Memory B cell (primary cell): ENCODE measurements around the gene ARHGAP33.

ENCODE experiments used
- ATAC-seq: fragments of 150-1000 bp; cut with Tn5 transposase; 2 replicates; pipeline ENCODE4 v1.10.0; 2021; ENCODE audit warnings: low read depth, mild to moderate bottlenecking, moderate library complexity
- DNase-seq, 2 donors: peaks; one replicate each; pipeline ENCODE4 v3.0.0; 2022; ENCODE audit warnings: low spot score in 2 of 2
- H3K27ac Mint-ChIP-seq: one replicate; pipeline ENCODE4 v1.8.0; 2022; ENCODE audit warnings: mild to moderate bottlenecking, moderate library complexity, mixed read lengths
- H3K27me3 Mint-ChIP-seq: one replicate; pipeline ENCODE4 v1.8.0; 2022; ENCODE audit warnings: mixed read lengths
- H3K36me3 Mint-ChIP-seq: one replicate; pipeline ENCODE4 v1.8.0; 2022; ENCODE audit warnings: mild to moderate bottlenecking, mixed read lengths
- H3K4me1 Mint-ChIP-seq: one replicate; pipeline ENCODE4 v1.8.0; 2022; ENCODE audit warnings: mixed read lengths
- H3K4me3 Mint-ChIP-seq: one replicate; pipeline ENCODE4 v1.8.0; 2022; ENCODE audit warnings: mild to moderate bottlenecking, moderate library complexity, mixed read lengths
- H3K9me3 Mint-ChIP-seq: one replicate; pipeline ENCODE4 v1.8.0; 2022; ENCODE audit warnings: mixed read lengths

The ARHGAP33 gene

DNA sequence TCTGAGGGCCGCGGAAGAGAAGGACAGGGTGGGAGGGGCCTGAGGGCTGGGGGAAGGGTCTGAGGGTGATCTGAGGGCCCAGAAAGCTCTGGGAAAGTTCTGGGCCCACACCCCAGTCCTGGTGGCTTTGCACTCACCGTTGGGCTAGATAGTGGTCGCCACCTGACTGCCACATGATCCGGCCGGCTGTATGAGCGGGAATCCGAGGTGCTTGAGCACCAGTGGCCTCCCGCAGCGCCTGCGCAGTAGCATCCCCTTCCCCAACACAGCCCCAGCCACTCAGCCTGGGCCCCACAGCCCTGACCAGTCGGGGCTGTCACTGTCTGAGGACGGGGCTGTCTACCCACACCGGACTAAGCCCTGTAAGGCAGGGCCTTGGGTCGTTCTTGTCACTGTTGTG lies 22.3 kb downstream of the ARHGAP33 start:
- Mint-ChIP-seq H3K36me3 (no peaks in the 10 kb centered on the region), H3K4me1 (peaks cover 7% of the 10 kb centered on the region), H3K27me3 (peaks cover 25% of the 10 kb centered on the region), H3K4me3 (no peak overlapping the region), H3K27ac (no peak overlapping the region), H3K9me3 (no peaks in the 10 kb centered on the region)
- ATAC-seq (no peak), DNase-seq (no peak)

DNA sequence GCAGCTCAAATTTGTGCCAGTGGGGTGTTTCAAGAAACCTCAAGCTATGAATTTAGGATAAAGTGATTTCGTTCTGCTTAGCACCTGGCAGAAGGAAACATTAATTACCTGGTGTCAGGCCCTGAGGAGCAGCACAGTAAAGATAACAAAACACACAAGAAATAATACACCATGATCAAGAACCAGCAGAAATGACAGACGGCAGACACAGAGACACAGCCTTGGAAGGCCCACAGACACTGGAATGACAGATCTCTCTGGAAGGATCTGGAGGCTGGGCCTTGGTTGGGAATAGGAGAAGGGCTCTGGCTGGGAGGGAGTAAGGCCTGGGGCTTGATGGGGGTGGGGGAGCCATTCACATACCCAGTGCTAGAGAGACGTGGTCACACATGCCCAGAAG lies 26.5 kb downstream of the ARHGAP33 start:
- Mint-ChIP-seq H3K36me3 (no peaks in the 10 kb centered on the region), H3K4me1 (peaks cover 13% of the 10 kb centered on the region), H3K27ac (no peak overlapping the region), H3K9me3 (no peaks in the 10 kb centered on the region), H3K27me3 (peaks cover 11% of the 10 kb centered on the region), H3K4me3 (no peak overlapping the region)
- ATAC-seq (no peak), DNase-seq (no peak)

DNA sequence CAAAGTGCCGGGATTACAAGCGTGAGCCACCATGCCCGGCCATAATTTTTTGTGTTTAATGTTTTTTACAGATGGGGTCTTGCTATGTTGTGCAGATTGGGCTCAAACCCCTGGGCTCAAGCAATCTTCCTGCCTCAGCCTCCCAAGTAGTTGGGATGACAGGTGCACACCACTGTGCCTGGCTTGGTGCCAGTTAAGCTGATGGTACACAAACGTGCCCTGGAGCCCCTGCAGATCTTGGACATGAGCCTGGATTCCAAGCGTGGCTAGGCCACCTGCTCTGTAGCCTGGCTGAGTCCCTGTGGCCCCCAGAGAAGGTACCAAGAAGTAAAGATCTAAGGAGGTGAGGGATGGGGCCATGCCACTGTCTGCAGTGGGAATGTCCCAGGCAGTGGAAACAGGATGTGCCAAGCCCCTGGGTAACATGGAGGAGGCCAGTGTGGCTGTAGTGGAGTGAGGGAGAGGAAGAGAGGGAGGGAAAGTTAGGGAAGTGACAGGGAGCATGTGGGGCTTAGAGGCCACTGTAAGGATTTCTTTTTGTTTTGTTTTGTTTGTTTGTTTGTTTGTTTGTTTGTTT lies 30.2 kb downstream of the ARHGAP33 start:
- no peak overlapping the region for H3K4me3 Mint-ChIP-seq
- peaks cover 4% of the 10 kb centered on the region for H3K27me3 Mint-ChIP-seq

DNA sequence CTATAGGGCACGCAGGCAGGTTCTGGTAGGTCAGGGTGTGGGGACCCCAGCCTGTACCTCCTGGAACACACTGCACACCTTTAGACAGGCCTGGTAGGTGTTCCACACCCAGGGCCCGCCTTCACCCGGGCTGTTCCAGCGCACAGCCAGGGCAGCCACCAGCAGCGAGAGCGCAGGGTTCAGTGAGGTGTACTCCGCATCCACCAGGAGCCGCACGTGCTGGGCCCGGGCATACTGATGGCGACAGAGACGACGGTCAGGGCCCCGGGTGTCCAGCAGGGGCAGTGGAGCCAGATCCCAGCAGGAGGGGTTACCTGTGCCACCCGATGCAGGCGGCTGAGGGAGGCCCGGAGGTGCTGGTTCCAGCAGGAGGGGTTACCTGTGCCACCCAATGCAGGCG lies 31.2 kb downstream of the ARHGAP33 start:
- Mint-ChIP-seq H3K27ac (no peak overlapping the region), H3K36me3 (no peaks in the 10 kb centered on the region), H3K9me3 (no peaks in the 10 kb centered on the region), H3K4me3 (no peak overlapping the region), H3K4me1 (peaks cover 11% of the 10 kb centered on the region), H3K27me3 (peaks cover 10% of the 10 kb centered on the region)
- ATAC-seq (no peak), DNase-seq (no peak)

More for the DNA sequence above, 30.2 kb downstream of the ARHGAP33 start:
- Mint-ChIP-seq H3K4me1 (peaks cover 8% of the 10 kb centered on the region), H3K9me3 (no peaks in the 10 kb centered on the region), H3K27ac (no peak overlapping the region), H3K36me3 (no peaks in the 10 kb centered on the region)
- no peak for ATAC-seq
- DNase-seq = no peak

DNA sequence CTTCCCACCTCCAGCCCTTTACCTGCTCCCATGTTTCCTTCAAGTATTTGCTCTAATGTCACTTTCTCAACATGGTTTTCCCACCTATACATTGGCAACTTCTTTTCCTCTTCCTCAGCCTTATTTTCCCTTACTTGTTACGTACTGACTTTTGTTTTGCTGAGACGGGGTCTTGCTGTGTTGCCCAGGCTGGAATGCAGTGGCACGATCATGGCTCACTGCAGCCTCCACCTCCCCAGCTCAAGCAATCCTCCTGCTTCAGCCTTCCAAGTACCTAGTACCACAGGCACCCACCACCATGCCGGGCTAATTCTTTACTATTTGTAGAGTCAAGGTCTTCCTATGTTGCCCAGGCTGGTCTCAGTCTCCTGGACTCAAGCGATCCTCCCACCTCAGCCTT lies 32.3 kb downstream of the ARHGAP33 start:
- Mint-ChIP-seq H3K36me3 (no peaks in the 10 kb centered on the region), H3K9me3 (no peaks in the 10 kb centered on the region), H3K4me3 (no peak overlapping the region), H3K27me3 (peaks cover 14% of the 10 kb centered on the region), H3K4me1 (peaks cover 11% of the 10 kb centered on the region), H3K27ac (no peak overlapping the region)
- DNase-seq (no peak), ATAC-seq (no peak)

DNA sequence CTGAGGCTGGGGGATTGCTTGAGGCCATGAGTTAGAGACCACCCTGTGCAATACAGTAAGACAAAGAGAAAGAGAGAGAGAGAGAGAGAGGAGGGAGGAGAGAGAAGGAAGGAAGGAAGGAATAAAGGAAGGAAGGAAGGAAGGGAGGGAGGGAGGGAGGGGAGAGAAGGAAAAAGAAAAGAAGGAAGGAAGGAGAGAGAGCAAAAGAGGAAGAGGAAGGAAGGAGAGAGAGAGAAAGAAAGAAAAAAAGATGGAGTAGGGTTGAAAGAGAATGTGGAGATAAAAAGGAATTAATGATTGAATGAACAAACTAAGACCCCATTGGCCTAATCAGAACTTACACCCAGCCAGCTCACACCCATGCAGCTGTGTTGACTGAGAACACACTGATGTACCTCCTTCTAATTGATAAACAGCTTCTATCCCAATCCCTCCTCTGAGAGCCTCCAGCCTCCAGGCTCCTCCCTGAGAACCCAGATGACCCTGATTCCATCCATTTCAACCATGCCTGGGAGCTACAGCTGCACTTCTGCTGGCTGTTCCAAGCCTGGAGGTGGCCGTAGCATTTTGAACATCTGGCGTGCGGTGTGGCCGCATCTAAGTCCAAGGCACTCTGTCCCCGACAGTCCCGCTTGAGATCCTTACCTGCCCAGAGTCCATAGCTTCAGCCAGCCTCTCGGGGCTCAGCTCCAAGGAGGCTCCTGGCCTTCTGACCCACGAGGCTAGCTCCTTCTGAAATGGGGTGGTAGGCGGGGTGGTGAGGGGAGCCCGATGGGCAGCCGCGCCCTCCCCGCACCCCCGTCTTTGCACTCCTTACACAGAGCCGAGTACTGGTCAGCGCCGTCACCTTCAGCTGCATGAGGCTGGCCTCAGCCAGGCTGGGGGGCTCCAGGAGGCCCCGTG lies 36.2 kb downstream of the ARHGAP33 start:
- no peak for DNase-seq
- Mint-ChIP-seq H3K4me1 (peaks cover 3% of the 10 kb centered on the region), H3K36me3 (no peaks in the 10 kb centered on the region), H3K4me3 (no peak overlapping the region), H3K27ac (no peak overlapping the region), H3K9me3 (peaks cover 2% of the 10 kb centered on the region), H3K27me3 (peaks cover 24% of the 10 kb centered on the region)
- no peak for ATAC-seq

DNA sequence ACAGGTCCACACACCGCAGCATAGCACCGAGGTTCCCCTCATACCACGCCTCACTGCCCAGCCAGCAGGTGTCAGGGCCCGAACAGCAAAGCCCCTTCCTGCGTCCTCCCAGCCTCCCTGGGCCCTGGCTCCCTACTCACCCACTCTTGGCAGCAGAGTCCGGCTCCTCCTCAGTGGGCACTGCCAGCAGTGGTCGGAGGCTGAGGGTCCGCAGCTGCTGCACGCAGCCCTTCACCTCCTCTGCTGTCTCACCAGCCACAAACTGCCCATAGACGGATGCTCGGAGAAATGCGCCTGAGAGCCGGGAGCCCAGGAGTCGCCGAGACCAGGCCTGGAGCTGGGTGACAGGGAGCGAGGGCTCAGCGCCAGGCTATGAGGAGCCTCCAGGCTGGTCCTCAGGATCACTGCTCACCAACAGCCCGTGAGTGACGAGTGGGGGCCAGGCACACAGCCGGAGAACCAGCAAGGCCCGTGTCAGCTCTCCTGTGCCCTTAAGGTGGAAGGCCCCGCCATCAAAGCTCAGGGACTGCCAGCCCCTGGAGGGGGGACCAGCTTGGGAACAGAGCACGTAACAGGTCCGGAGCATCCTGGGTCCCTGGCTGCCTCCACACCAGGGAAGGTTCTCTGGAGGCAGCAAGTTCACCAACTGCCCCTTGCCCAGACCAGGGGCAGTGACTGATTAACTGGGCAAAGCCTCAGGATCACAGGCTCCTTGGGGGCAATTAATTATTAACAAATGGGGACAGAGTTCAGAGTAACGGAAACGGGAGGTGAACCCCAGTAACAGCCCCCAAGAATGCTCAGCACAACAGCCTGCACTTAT lies 37.1 kb downstream of the ARHGAP33 start, which contains the start of gene PRODH2:
TSS of gene PRODH2 (minus strand) at position 626 of the 823 bp plus-strand sequence. CDS start at position 586, 40 bp downstream.
- peaks cover 3% of the 10 kb centered on the region for H3K4me1 Mint-ChIP-seq
- peaks cover 2% of the 10 kb centered on the region for H3K9me3 Mint-ChIP-seq
- DNase-seq = no peak
- no peak within 1 kb of the TSS for H3K4me3 Mint-ChIP-seq
- no peaks in the 10 kb centered on the region for H3K36me3 Mint-ChIP-seq
- no peak for ATAC-seq
- peaks cover 24% of the 10 kb centered on the region for H3K27me3 Mint-ChIP-seq
- H3K27ac Mint-ChIP-seq = no peak within 1 kb of the TSS

DNA sequence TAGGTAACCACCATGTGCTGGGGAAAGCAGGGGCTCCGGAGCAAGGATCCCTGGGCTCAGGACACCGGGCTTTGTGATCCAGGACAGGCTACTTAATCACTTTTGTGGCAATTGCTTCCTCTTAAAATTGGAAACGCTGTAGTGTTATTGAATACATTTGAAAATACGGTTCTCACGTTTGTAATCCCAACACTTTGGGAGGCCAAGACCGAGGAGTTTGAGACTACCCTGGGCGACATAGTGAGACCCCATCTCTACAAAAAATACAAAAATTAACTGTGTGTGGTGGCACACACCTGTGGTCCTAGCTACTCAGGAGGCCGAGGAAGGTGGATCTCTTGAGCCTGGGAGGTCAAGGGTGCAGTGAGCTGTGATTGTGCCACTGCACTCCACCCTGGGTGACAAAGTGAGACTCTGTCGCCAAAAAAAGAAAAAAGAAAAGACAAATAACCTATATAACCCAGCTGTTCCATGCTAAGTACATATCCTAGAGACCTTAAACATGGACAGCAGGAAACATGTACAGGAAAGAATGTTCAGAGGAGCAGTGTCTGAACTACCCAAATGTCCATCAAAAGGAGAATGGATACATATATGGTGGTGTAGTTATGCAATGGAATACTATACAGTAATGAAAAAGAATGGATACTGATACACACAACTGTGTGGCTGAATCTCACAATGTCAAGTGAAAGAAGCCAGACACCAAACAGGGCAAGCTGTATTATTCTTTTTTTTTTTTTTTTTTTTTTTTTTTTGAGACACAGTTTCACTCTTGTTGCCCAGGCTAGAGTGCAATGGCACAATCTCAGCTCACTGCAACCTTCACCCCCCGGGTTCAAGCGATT lies 37.9 kb downstream of the ARHGAP33 start:
- Mint-ChIP-seq H3K9me3 (peaks cover 2% of the 10 kb centered on the region), H3K27me3 (peaks cover 26% of the 10 kb centered on the region), H3K27ac (no peak overlapping the region), H3K4me1 (peaks cover 3% of the 10 kb centered on the region), H3K36me3 (no peaks in the 10 kb centered on the region), H3K4me3 (no peak overlapping the region)
- DNase-seq (no peak), ATAC-seq (no peak)

DNA sequence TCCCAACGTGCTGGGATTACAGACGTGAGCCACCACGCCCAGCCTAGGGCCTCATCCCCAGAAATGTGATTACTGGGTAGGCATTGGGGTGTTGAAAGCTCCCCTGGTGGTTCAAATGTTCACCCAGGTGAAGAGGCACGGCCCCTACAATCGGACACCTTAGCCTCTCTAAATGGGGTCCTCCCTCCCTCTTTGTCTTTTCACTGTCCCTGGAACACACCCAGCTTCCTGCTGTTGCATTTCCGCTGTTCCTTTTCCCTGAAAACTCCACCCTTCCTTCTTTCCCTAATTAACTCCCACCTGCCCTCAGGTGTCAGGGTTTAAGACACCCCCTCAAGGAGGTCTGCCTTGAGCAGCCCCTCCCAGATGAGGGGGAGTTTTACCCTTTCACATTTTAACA lies 40.9 kb downstream of the ARHGAP33 start:
- Mint-ChIP-seq H3K4me1 (peaks cover under 1% of the 10 kb centered on the region), H3K4me3 (no peak overlapping the region), H3K27ac (no peak overlapping the region), H3K36me3 (no peaks in the 10 kb centered on the region), H3K9me3 (peaks cover 2% of the 10 kb centered on the region), H3K27me3 (peaks cover 20% of the 10 kb centered on the region)
- no peak for DNase-seq
- no peak for ATAC-seq

DNA sequence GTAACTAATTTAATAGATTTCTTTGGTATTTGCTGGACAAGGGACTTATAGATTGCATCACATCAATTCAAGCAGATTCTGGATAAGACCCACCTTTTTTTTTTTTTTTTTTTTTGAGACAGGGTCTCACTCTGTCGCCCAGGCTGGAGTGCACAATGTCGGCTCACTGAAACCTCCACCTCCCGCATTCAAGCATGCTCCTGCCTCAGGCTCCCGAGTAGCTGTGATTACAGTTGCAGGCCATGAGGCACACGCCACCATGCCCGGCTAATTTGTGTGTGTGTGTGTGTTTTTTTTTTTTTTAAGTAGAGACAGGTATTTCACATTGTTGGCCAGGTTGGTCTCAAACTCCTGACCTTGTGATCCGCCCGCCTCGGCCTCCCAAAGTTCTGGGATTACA lies 41.5 kb downstream of the ARHGAP33 start:
- H3K4me3 Mint-ChIP-seq = no peak overlapping the region
- no peaks in the 10 kb centered on the region for H3K36me3 Mint-ChIP-seq
- peaks cover 2% of the 10 kb centered on the region for H3K9me3 Mint-ChIP-seq
- no peak for ATAC-seq
- no peak for DNase-seq
- H3K27me3 Mint-ChIP-seq = peaks cover 19% of the 10 kb centered on the region
- no peak overlapping the region for H3K27ac Mint-ChIP-seq
- no peaks in the 10 kb centered on the region for H3K4me1 Mint-ChIP-seq

DNA sequence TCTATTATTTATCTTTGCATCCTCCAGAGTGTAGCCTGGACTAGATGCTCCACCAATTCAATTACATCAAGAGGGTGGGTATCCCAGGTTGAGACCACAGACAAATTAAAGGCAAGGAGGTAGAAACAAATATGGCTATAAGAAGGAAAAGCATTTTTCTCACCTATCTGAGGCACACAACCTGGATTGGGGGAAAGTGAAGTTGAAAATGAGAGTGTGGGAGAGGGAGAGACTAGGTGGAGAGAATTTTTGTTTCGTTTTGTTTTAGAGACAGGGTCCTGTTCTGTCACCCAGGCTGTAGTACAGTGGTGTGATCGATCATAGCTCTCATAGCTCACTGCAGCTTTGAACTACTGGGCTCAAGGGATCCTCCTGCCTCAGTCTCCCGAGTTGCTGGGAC lies 43.1 kb downstream of the ARHGAP33 start:
- Mint-ChIP-seq H3K4me3 (no peak overlapping the region), H3K9me3 (peaks cover 2% of the 10 kb centered on the region), H3K27me3 (peaks cover 16% of the 10 kb centered on the region), H3K4me1 (no peaks in the 10 kb centered on the region), H3K27ac (no peak overlapping the region), H3K36me3 (no peaks in the 10 kb centered on the region)
- ATAC-seq (no peak), DNase-seq (no peak)

DNA sequence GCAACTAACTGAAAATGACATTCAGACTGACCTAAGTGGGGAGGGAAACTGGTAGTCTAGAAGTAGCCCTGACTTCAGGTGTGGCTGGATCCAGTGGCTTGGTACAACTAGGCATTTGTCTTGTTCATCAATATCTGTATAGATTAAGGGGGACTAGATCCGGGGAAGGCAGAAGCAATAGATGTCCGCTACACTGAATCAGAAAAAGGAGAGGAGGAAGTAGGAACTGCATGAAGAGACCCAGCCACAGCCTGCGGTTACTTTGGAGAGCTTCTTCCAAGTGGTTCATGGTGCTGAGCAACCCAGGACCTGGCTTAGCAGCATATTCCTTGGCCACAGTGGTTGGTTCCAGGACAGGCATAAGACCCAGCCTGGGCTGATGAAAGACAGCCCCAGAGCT lies 47.2 kb downstream of the ARHGAP33 start:
- Mint-ChIP-seq H3K4me1 (no peaks in the 10 kb centered on the region), H3K27ac (no peak overlapping the region), H3K4me3 (no peak overlapping the region), H3K27me3 (peaks cover 13% of the 10 kb centered on the region), H3K36me3 (no peaks in the 10 kb centered on the region), H3K9me3 (peaks cover 1% of the 10 kb centered on the region)
- no peak for DNase-seq
- no peak for ATAC-seq

DNA sequence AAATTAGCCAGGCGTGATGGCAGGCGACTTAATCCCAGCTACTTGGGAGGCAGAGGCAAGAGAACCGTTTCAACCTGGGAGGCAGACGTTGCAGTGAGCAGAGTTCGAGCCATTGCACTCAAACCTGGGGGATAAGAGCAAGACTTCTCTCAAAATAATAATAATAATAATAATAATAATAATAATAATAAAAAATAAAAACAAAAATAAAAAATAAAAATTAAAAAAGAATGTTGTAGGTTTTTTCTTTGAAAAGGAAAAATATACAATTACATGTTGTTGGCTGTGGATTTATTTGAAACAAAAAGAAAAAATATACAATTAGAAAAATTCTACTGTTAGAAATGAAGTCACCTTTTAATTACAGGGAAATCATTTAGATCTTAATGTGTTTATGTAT lies 48.8 kb downstream of the ARHGAP33 start:
- no peaks in the 10 kb centered on the region for H3K36me3 Mint-ChIP-seq
- DNase-seq (no peak), ATAC-seq (no peak)
- no peak overlapping the region for H3K4me3 Mint-ChIP-seq
- H3K27me3 Mint-ChIP-seq = peaks cover 16% of the 10 kb centered on the region
- peaks cover 1% of the 10 kb centered on the region for H3K9me3 Mint-ChIP-seq
- no peaks in the 10 kb centered on the region for H3K4me1 Mint-ChIP-seq
- H3K27ac Mint-ChIP-seq = no peak overlapping the region
